ENCODE data around the gene SLC35F1.

- TF ChIP-seq CTCF (conservative IDR thresholded peaks at IDR 0.05) = no peak
- no peak for TF ChIP-seq EZH2 (IDR thresholded peaks at IDR 0.05; ENCODE audit: low read depth)
Observed at GRCh38 chr6:117909638-117910037, 2.6 kb downstream of the SLC35F1 start.

All from PC-9 (cell line).